PC-3 (cell line): ENCODE results near the gene ZFPM1. TPM values are rescaled to one million over a fixed set of nuclear protein-coding genes. Genes with fewer than 3 reads are reported as not detected.

Experiments used
- ATAC-seq: fragments of 200-7000 bp; cut with Tn5 transposase; 2 replicates; pipeline ENCODE4 v1.9.1; 2020; ENCODE audit warnings: mild to moderate bottlenecking, moderate library complexity
- BruUV-seq: library from RNA; stranded (reverse); fragments of 400-500 nt; replicated peaks from 2 replicates; lab custom pipeline; 2021; lab: Mats Ljungman, UMichigan
- CTCF ChIA-PET: fragments of 300-600 bp; sonication (Branson Sonifier 250); formaldehyde crosslinking; loops from one replicate; lab custom pipeline; 2022; ENCODE audit warnings: antibody characterized with exemption; lab: Charles Lee
- POLR2A ChIA-PET: fragments of 300-600 bp; sonication (Branson Sonifier 250); formaldehyde crosslinking; loops from one replicate; lab custom pipeline; 2022; ENCODE audit warnings: antibody characterized with exemption; ENCODE audit not compliant: unreplicated experiment; lab: Charles Lee
- DNase-seq: peaks from one replicate; pipeline ENCODE4 v3.0.0-alpha.2; 2015
- H2AFZ ChIP-seq: fragments of 300-600 bp; sonication (generic); 2 replicates; pipeline ENCODE4 v1.6.0; 2016; ENCODE audit warnings: antibody characterized with exemption, low read length
- H3F3A ChIP-seq: fragments of 300-600 bp; sonication (generic); one replicate; pipeline ENCODE4 v1.6.0; 2017; ENCODE audit warnings: antibody characterized with exemption, low read length, control low read depth, mild to moderate bottlenecking; ENCODE audit not compliant: unreplicated experiment
- H3K27ac ChIP-seq: fragments of 300-600 bp; sonication (generic); 2 replicates; pipeline ENCODE4 v1.5.1; 2016; ENCODE audit warnings: mild to moderate bottlenecking, low read length
- H3K27me3 ChIP-seq: fragments of 300-600 bp; sonication (generic); 2 replicates; pipeline ENCODE4 v1.6.1; 2016; ENCODE audit warnings: low read length, mixed read lengths
- H3K36me3 ChIP-seq: fragments of 300-600 bp; sonication (generic); 2 replicates; pipeline ENCODE4 v1.6.1; 2016; ENCODE audit warnings: low read depth, mixed run types, low read length, mixed read lengths
- H3K4me1 ChIP-seq: fragments of 300-600 bp; sonication (generic); 2 replicates; pipeline ENCODE4 v1.5.1; 2016; ENCODE audit warnings: low read length; ENCODE audit not compliant: insufficient read depth
- H3K4me2 ChIP-seq: fragments of 300-600 bp; sonication (generic); 2 replicates; pipeline ENCODE4 v1.6.0; 2016; ENCODE audit warnings: low read length
- H3K4me3 ChIP-seq: fragments of 300-600 bp; sonication (generic); 2 replicates; pipeline ENCODE4 v1.5.1; 2016; ENCODE audit warnings: mild to moderate bottlenecking, low read length, mixed read lengths
- H3K79me2 ChIP-seq: fragments of 300-600 bp; sonication (generic); 2 replicates; pipeline ENCODE4 v1.6.1; 2017; ENCODE audit warnings: low read length, mixed read lengths
- H3K9ac ChIP-seq: fragments of 300-600 bp; sonication (generic); 2 replicates; pipeline ENCODE4 v1.6.0; 2016; ENCODE audit warnings: mild to moderate bottlenecking, low read length
- H3K9me2 ChIP-seq: fragments of 300-600 bp; sonication (generic); replicated peaks from 2 replicates; pipeline ENCODE4 v1.6.1; 2016; ENCODE audit warnings: mixed run types, low read length, mixed read lengths
- H3K9me3 ChIP-seq: fragments of 300-600 bp; sonication (generic); 2 replicates; pipeline ENCODE4 v1.6.1; 2016; ENCODE audit warnings: low read length, mixed read lengths
- H4K20me1 ChIP-seq: fragments of 300-600 bp; sonication (generic); 2 replicates; pipeline ENCODE4 v1.6.1; 2016; ENCODE audit warnings: low read length, mixed read lengths
- CTCF ChIP-seq: fragments of 300-600 bp; sonication (generic); conservative IDR thresholded peaks from 2 replicates; pipeline ENCODE4 v1.5.1; 2017; ENCODE audit warnings: antibody characterized with exemption, low read depth, mild to moderate bottlenecking, low read length
- EZH2 ChIP-seq: fragments of 300-600 bp; sonication (generic); IDR thresholded peaks from one replicate; pipeline ENCODE4 v1.6.1; 2017; ENCODE audit warnings: antibody characterized with exemption, mild to moderate bottlenecking, low read length; ENCODE audit not compliant: unreplicated experiment
- EZH2phosphoT487 ChIP-seq: fragments of 300-600 bp; sonication (generic); IDR thresholded peaks from 2 replicates; pipeline ENCODE4 v1.6.1; 2018; ENCODE audit warnings: mild to moderate bottlenecking, antibody characterized with exemption, low read length, borderline replicate concordance
- intact Hi-C: fragments of 100-400 bp; cut with micrococcal nuclease; formaldehyde crosslinking; loops from 2 replicates; pipeline ENCODE4 v1.9.0; 2023
- total RNA-seq: library from RNA; depleted of rRNA; stranded (reverse); fragments of >200 nt; gene quantifications from 2 replicates; pipeline ENCODE4 v1.2.3, GENCODE V29; 2014

ZFPM1 gene
- total RNA-seq, 1 experiment from 2014 or later = 4.6 TPM

DNA sequence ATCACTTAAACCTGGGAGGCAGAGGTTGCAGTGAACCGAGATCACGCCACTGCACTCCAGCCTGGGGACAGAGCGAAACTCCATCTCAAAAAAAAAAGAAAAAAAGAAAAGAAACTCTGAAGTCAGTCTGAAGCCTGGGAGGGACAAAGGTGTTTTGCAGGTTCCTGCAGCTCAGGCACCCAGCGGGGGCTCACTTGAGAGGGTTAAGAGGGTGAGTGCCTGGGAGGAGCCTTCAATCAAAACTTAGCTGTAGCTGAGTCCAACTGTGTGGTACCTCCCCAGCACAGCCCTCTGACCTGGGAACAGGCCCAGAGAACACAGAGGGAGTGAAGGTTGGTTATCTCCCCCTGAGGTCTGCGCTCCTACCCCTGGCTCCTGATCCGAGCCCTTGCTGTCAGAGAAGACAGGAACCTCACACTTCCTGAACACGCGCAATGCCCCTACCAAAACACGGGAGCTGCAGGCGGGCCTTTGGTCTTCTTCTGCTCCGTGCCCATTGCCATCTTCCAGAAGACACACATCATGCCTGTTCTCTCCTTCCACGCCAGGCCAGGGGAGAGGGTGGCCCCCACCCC, 96.7 kb downstream of the ZFPM1 start:
- Histone ChIP-seq H3K27me3 (peaks cover 26% of the 10 kb centered on the region), H3K4me3 (no peak overlapping the region), H3K27ac (no peak overlapping the region), H4K20me1 (no peaks in the 10 kb centered on the region), H3K9ac (no peak overlapping the region), H3K9me3 (no peaks in the 10 kb centered on the region), H2AFZ (no peak overlapping the region), H3K79me2 (no peaks in the 10 kb centered on the region), H3F3A (no peaks in the 10 kb centered on the region), H3K36me3 (no peaks in the 10 kb centered on the region), H3K4me2 (no peak overlapping the region), H3K4me1 (no peaks in the 10 kb centered on the region), H3K9me2 (no peaks in the 10 kb centered on the region)
- ChIA-PET POLR2A (no interaction called here), CTCF (no interaction called here)
- BruUV-seq = no TSS peak
- no peak for DNase-seq
- ATAC-seq = no peak
- TF ChIP-seq EZH2 (no peak), EZH2phosphoT487 (no peak), CTCF (no peak)
- intact Hi-C loops = no loop called here

GRCh38 chr16:88550246-88550661, 97.2 kb downstream of the ZFPM1 start:
- CTCF ChIA-PET = no interaction called here

More at GRCh38 chr16:88550246-88550661, 97.2 kb downstream of the ZFPM1 start:
- intact Hi-C loops = no loop called here
- Histone ChIP-seq H4K20me1 (no peaks in the 10 kb centered on the region), H3F3A (no peaks in the 10 kb centered on the region), H3K9me3 (no peaks in the 10 kb centered on the region), H3K4me2 (no peak overlapping the region), H3K9me2 (no peaks in the 10 kb centered on the region), H3K27me3 (peaks cover 26% of the 10 kb centered on the region), H3K27ac (no peak overlapping the region), H3K4me1 (no peaks in the 10 kb centered on the region), H3K9ac (no peak overlapping the region), H3K36me3 (no peaks in the 10 kb centered on the region), H3K79me2 (no peaks in the 10 kb centered on the region), H3K4me3 (no peak overlapping the region), H2AFZ (no peak overlapping the region)
- no peak for TF ChIP-seq EZH2phosphoT487
- no peak for TF ChIP-seq CTCF
- POLR2A ChIA-PET = no interaction called here
- ATAC-seq (no peak), DNase-seq (no peak)
- no TSS peak for BruUV-seq
